ENCODE results near the gene LYRM4.

Gene LYRM4

DNA sequence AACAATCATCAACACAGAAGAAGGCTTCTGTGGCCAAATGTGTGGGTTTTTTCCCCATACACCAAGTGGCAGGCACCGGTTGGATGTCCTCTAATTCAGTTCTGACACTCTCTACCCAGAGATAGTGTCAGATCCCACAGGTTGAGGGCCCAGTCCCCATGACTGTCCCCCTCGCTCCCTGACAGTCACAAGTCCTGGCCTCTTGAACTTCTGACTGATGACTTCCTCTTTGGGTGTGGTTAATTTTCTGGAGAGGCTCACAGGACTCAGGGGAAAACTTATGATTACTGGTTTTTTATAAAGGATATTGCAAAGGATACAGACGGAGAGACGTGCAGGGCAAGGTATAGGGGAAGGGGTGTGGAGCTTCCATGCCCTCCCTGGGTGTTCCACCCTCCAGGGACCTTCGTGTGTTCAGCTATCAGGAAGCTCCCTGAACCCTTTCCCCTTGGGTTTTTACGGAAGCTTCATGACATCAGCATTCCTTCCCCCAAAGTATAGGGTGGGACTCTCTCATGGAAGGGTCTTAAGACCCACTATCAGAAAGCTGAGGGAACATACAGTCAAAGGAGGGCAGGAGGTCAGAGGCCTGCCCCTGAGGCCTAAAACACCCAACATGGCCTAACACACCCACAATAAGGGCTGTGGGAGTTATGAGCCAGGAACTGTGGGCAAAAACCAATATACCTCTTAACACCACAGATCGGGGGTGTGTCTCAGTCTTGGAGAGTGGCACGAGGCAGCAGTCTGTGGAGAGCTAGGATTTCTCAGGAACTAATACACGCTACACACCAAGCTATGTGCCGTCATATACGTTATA is 33.9 kb upstream of the LYRM4 start:
- H3K36me3 ChIP-seq (ENCODE audit: control insufficient read depth in 2 of 2, insufficient read depth in 1 of 2, low read length in 2 of 2) = no peaks in the 10 kb centered on the region
- ChIA-PET CTCF (interaction anchor here (1.0 to 1.3 kb wide), 2 partner anchors 10 to 151 kb away, joined by 4 to 5 read pairs; no protein-coding TSS in a partner anchor), POLR2A (no interaction called here)
- peaks cover 10% of the 10 kb centered on the region for H3K4me1 ChIP-seq (ENCODE audit: control insufficient read depth, insufficient read depth, low read length)
- no peak overlapping the region for H3K27ac ChIP-seq (ENCODE audit: extremely low read depth, low read depth, low read length)
- H3K9me3 ChIP-seq (ENCODE audit: control insufficient read depth, insufficient read depth, low read depth, low read length) = no peaks in the 10 kb centered on the region
- no peak overlapping the region for H3K4me3 ChIP-seq (ENCODE audit: low read depth, low read length)
- TF ChIP-seq EGR2 (tag by site-specific recombination; IDR thresholded peaks at IDR 0.05; ENCODE audit: low read depth) = peak; percentile 91
- peak; percentile 84 for TF ChIP-seq ZFHX2 (tag by site-specific recombination; conservative IDR thresholded peaks at IDR 0.05)
- TF ChIP-seq, protein P1, sequence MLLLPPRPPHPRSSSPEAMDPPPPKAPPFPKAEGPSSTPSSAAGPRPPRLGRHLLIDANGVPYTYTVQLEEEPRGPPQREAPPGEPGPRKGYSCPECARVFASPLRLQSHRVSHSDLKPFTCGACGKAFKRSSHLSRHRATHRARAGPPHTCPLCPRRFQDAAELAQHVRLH (tag by site-specific recombination; IDR thresholded peaks at IDR 0.05) = no peak
- TF ChIP-seq, protein P2, sequence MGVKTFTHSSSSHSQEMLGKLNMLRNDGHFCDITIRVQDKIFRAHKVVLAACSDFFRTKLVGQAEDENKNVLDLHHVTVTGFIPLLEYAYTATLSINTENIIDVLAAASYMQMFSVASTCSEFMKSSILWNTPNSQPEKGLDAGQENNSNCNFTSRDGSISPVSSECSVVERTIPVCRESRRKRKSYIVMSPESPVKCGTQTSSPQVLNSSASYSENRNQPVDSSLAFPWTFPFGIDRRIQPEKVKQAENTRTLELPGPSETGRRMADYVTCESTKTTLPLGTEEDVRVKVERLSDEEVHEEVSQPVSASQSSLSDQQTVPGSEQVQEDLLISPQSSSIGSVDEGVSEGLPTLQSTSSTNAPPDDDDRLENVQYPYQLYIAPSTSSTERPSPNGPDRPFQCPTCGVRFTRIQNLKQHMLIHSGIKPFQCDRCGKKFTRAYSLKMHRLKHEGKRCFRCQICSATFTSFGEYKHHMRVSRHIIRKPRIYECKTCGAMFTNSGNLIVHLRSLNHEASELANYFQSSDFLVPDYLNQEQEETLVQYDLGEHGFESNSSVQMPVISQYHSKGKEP (tag by site-specific recombination; IDR thresholded peaks at IDR 0.05) = no peak

DNA sequence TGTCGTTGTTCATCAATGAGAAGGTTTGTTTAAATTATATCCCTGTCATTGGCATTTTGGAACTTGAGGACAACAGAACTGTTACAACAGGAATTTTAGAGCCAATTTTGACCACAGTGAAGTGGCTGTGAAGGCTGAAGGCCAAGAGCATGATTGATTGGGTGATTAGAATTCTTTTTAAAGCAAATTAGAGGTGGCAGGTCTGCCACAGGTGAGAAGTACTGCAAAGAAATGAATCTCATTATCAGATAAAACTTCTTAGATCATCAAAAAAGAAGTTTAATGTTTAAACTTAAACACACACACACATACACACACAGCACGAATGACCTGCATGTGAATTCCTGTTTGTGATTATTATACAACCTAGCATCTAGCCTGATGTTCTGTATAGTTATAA is 32.9 kb upstream of the LYRM4 start:
- H3K36me3 ChIP-seq (ENCODE audit: control insufficient read depth in 2 of 2, insufficient read depth in 1 of 2, low read length in 2 of 2) = no peaks in the 10 kb centered on the region
- no peak overlapping the region for H3K4me3 ChIP-seq (ENCODE audit: low read depth, low read length)
- H3K4me1 ChIP-seq (ENCODE audit: control insufficient read depth, insufficient read depth, low read length) = peaks cover 10% of the 10 kb centered on the region
- TF ChIP-seq SP2 (tag by site-specific recombination; IDR thresholded peaks at IDR 0.05) (no peak), ZBTB1 (tag by site-specific recombination; IDR thresholded peaks at IDR 0.05) (no peak), ZNF37A (tag by site-specific recombination; IDR thresholded peaks at IDR 0.05) (no peak), ZNF274 (IDR thresholded peaks at IDR 0.05; ENCODE audit: low read length) (no peak), ZNF274 (tag by site-specific recombination; IDR thresholded peaks at IDR 0.05; ENCODE audit: borderline replicate concordance) (no peak), GLIS1 (tag by site-specific recombination; IDR thresholded peaks at IDR 0.05) (no peak), ZNF558 (tag by site-specific recombination; IDR thresholded peaks at IDR 0.05) (no peak), ZBTB8A (tag by site-specific recombination; IDR thresholded peaks at IDR 0.05) (no peak), ZNF211 (tag by site-specific recombination; IDR thresholded peaks at IDR 0.05; ENCODE audit: low read depth) (no peak), ZNF423 (tag by site-specific recombination; IDR thresholded peaks at IDR 0.05) (no peak), ZNF610 (tag by site-specific recombination; IDR thresholded peaks at IDR 0.05; ENCODE audit: borderline replicate concordance) (no peak)
- TF ChIP-seq, protein P3, sequence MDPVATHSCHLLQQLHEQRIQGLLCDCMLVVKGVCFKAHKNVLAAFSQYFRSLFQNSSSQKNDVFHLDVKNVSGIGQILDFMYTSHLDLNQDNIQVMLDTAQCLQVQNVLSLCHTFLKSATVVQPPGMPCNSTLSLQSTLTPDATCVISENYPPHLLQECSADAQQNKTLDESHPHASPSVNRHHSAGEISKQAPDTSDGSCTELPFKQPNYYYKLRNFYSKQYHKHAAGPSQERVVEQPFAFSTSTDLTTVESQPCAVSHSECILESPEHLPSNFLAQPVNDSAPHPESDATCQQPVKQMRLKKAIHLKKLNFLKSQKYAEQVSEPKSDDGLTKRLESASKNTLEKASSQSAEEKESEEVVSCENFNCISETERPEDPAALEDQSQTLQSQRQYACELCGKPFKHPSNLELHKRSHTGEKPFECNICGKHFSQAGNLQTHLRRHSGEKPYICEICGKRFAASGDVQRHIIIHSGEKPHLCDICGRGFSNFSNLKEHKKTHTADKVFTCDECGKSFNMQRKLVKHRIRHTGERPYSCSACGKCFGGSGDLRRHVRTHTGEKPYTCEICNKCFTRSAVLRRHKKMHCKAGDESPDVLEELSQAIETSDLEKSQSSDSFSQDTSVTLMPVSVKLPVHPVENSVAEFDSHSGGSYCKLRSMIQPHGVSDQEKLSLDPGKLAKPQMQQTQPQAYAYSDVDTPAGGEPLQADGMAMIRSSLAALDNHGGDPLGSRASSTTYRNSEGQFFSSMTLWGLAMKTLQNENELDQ (tag by site-specific recombination; IDR thresholded peaks at IDR 0.05; ENCODE audit: low read depth) = no peak
- TF ChIP-seq, protein P4, sequence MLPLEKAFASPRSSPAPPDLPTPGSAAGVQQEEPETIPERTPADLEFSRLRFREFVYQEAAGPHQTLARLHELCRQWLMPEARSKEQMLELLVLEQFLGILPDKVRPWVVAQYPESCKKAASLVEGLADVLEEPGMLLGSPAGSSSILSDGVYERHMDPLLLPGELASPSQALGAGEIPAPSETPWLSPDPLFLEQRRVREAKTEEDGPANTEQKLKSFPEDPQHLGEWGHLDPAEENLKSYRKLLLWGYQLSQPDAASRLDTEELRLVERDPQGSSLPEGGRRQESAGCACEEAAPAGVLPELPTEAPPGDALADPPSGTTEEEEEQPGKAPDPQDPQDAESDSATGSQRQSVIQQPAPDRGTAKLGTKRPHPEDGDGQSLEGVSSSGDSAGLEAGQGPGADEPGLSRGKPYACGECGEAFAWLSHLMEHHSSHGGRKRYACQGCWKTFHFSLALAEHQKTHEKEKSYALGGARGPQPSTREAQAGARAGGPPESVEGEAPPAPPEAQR (tag by site-specific recombination; IDR thresholded peaks at IDR 0.05) = no peak
- TF ChIP-seq, protein P5, sequence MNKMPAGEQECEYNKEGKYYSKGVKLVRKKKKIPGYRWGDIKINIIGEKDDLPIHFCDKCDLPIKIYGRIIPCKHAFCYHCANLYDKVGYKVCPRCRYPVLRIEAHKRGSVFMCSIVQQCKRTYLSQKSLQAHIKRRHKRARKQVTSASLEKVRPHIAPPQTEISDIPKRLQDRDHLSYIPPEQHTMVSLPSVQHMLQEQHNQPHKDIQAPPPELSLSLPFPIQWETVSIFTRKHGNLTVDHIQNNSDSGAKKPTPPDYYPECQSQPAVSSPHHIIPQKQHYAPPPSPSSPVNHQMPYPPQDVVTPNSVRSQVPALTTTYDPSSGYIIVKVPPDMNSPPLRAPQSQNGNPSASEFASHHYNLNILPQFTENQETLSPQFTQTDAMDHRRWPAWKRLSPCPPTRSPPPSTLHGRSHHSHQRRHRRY (tag by site-specific recombination; IDR thresholded peaks at IDR 0.05) = no peak
- H3K27ac ChIP-seq (ENCODE audit: extremely low read depth, low read depth, low read length) = no peak overlapping the region
- POLR2A ChIA-PET = no interaction called here
- no peaks in the 10 kb centered on the region for H3K9me3 ChIP-seq (ENCODE audit: control insufficient read depth, insufficient read depth, low read depth, low read length)
- CTCF ChIA-PET = interaction anchor here (0.7 to 4.0 kb wide), 4 partner anchors 8 to 150 kb away, joined by 3 to 12 read pairs (median 4); no protein-coding TSS in a partner anchor

All from HEK293 (cell line).